C1 segment of cervical spinal cord (tissue), 14 donors: ENCODE data around the gene GJB3.
A peak's percentile ranks its signal among the peaks of the same experiment; 100 is the strongest.
"Not testable (repeated sequence)": the region's sequence is repeated elsewhere in the genome, so short reads cannot be mapped to it uniquely, and the experiment has no call there.

Source experiments
- DNase-seq, 14 donors: peaks; one replicate each; lab custom pipeline; 2025; lab: John Stamatoyannopoulos, UW

Gene GJB3

DNA sequence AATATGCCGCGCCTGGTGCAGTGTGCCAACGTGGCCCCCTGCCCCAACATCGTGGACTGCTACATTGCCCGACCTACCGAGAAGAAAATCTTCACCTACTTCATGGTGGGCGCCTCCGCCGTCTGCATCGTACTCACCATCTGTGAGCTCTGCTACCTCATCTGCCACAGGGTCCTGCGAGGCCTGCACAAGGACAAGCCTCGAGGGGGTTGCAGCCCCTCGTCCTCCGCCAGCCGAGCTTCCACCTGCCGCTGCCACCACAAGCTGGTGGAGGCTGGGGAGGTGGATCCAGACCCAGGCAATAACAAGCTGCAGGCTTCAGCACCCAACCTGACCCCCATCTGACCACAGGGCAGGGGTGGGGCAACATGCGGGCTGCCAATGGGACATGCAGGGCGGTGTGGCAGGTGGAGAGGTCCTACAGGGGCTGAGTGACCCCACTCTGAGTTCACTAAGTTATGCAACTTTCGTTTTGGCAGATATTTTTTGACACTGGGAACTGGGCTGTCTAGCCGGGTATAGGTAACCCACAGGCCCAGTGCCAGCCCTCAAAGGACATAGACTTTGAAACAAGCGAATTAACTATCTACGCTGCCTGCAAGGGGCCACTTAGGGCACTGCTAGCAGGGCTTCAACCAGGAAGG is 4.3 kb downstream of the GJB3 start:
- no peak for DNase-seq

DNA sequence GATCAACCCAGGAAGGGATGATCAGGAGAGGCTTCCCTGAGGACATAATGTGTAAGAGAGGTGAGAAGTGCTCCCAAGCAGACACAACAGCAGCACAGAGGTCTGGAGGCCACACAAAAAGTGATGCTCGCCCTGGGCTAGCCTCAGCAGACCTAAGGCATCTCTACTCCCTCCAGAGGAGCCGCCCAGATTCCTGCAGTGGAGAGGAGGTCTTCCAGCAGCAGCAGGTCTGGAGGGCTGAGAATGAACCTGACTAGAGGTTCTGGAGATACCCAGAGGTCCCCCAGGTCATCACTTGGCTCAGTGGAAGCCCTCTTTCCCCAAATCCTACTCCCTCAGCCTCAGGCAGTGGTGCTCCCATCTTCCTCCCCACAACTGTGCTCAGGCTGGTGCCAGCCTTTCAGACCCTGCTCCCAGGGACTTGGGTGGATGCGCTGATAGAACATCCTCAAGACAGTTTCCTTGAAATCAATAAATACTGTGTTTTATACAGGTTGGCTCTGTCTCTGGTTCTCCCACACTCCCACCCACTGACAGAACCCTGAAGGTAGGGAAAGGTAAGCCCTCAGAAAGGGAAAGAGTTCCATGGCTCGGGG is 5.0 kb downstream of the GJB3 start:
- no peak for DNase-seq

DNA sequence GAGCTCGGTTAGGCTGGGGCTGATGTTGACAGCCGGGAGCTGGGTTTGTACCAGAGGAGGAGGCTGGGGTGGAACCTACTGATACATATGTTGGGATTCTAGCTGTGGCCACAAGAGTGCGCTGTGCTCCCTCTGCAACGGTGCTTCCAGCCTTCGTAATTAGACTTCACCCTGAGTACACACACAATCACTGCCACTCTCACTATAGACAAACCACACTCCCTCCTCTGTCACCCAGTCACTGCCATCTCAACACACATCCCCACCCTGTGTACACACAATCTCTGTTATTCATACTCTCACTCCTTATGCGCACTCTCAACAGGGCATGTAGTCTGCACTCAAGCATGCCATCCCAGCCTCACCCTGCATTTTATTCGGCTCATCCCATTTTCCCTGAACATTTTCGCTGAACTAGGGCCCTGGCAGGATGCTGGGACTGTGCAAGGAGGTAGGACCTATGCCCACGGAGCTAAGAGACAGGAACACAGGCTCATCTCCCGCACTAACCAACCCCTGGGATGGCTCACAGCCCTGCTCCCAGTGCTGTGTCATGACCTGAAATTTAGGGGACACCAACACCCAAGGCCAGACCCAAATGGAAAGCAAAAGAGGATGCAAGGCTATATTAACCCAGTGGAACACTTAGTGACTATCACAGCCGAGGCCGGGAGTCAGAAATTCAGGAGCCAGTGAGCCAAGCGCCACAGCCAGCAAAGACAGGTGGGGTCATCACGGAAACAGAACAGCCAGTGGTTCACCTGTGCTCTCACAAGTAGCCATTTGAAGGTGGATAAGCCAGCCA is 5.7 kb downstream of the GJB3 start:
- DNase-seq, result peak in 12 of 14 donors; percentile 7 to 61 (median 34)

DNA sequence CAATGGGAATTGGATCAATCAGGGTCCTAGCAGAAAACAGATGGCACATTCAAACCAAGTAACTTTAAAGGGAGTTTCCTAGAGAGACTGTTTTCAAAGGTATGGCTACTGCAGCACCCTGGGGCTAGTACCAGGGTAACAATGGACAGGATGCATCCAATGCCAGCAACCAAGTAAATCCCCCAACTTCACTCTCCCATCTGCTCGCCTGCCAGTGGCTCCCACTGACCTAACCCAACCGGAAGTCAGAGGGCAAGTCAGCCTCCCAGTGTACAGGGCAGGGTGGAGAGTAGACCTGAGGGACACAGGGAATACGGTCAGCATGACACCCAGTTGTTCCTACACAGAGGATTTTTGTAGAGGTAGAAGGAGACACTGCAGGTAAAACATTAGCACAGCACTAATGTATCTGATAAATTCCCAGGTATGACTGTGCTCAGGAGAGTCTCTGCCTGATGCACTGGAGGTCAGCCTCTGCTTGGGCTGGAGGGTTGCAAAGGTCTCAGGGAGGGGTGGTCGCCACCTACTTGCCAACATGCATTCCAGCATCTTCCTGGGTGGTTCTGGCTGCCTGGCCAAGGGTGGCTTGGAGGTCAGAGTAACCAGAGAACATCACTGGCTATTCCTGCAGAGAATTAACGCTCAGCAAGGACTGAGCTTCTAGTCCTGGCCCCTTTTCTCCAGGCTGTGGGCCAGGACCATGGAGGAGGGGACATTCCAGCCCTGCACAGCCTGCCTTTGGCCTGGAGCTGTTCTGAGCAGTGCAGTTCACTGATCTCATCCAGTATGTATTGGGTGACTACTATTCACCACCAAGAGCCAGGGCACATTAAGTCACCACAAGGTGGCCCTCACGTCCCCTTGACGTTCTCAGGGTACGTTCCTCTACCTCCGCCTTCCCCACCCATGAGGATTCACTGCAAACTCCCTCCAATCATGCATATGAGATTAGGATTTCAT is 6.7 kb downstream of the GJB3 start:
- DNase-seq, result no peak

DNA sequence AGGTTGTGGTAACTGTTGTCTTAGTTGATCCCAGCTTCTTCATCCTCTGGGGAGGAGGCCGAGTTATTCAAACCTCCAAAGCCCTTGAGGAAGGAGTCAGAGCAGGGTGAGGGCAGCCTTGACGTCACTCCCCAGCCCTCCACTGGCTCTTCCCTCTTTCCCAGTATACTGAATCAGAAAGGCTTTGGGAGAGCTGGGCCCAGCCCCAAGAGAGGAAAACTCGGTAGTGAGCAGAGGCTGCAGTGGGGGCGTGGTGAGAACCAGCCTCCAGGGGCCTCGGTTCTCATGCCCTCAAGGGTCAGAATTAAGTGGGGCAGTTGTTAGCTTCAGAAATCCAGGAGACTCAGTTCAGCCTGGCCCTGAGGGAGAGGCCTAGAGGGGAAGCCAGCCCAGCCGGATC is 10.0 kb downstream of the GJB3 start:
- no peak for DNase-seq

DNA sequence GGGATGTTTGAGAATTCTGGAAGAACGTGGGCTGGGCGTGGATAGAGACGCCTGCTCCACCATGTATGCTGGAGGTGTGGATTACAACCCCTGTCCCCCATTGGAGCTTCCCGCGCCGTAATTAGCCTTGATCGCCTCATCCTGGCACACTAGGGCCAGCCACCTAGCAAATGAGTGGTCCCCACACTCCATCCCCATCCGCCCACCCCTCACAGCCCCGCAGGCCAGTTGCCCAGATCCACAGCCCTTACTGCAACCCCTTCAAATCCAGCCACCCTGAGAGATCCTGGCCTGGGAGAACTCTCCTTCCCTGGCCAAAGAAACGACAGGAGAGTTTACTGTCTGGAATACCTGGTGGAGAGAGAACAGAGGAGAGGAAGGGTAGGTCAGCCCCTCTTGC is 11.4 kb downstream of the GJB3 start:
- no peak for DNase-seq

DNA sequence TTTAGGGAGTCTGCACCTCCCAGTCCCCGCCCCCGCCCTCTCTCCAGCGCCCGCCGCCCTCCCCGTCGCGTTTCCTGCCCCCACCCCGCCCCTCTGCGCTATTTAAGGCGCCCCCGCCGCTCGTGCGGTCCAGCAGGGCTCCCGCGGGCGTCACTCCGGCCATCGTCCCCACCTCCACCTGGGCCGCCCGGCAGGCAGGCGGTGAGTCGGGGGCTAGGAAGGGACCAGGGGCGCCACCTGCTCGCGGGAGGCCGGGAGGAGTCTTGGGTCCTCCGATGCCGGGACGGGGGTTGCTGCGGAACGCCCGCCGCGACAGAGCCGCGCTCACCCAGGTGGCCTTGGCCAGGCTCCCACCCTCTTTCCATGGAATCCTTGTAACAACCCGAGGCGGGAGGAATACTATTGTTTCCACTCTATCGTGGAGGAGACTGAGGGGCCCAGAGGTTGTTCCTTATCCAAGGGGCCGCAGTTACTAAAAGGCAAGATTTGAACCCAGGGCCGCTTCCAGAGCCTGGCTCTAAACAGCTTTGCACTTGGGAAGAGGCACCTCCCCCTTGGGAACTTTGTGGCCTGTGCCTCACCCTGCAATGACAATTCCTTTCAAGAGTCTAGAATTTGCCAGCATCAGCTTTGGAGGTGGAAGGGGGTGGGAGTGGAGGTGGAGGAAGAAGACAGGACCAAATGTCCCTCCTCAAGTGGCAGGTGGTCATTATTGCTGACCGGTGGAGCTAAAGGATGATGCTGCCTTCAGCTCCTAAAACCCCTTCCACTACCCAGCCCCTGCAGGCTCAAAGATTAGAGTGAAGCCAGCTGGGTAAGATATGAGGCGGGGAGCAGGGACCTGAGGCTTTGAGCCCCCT is 12.1 kb downstream of the GJB3 start, which contains the start of gene GJA4:
TSS of gene GJA4 (plus strand) at position 132 of the 860 bp plus-strand sequence. CDS start 1,215 bp downstream, outside the sequence.
- DNase-seq, result no peak

DNA sequence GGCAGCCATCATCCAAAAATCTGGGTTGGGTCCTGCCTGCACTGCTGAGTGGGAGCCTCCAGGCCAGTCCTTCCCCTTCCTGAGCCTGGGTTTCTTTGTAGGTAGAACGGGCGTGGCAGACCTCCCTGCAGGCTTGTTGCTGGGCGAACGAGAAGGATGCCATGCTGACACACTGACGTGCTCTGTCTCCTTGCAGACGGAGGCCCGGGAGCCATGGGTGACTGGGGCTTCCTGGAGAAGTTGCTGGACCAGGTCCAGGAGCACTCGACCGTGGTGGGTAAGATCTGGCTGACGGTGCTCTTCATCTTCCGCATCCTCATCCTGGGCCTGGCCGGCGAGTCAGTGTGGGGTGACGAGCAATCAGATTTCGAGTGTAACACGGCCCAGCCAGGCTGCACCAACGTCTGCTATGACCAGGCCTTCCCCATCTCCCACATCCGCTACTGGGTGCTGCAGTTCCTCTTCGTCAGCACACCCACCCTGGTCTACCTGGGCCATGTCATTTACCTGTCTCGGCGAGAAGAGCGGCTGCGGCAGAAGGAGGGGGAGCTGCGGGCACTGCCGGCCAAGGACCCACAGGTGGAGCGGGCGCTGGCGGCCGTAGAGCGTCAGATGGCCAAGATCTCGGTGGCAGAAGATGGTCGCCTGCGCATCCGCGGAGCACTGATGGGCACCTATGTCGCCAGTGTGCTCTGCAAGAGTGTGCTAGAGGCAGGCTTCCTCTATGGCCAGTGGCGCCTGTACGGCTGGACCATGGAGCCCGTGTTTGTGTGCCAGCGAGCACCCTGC is 13.2 kb downstream of the GJB3 start:
- no peak for DNase-seq

DNA sequence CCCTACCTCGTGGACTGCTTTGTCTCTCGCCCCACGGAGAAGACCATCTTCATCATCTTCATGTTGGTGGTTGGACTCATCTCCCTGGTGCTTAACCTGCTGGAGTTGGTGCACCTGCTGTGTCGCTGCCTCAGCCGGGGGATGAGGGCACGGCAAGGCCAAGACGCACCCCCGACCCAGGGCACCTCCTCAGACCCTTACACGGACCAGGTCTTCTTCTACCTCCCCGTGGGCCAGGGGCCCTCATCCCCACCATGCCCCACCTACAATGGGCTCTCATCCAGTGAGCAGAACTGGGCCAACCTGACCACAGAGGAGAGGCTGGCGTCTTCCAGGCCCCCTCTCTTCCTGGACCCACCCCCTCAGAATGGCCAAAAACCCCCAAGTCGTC is 13.8 kb downstream of the GJB3 start:
- DNase-seq, result no peak

DNA sequence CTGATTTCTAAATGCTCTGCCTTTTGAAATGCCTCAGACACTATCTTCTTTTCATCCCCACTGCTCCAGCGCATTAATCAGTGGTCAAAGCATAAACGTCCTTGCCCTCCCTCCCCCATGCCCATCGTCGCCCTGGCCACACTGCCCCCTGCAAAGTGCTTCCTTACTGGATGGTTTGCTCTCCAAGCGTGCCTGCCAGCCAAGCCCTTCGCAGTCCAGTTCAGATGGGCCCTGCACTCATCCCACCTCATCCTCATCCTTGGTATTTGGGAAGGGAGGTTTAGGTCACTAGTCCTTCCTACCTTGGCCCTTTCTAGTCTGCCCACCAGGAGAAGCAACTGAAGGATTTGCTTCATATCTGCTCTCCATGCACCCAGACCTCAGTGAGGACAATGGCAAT is 14.9 kb downstream of the GJB3 start:
- no peak for DNase-seq

DNA sequence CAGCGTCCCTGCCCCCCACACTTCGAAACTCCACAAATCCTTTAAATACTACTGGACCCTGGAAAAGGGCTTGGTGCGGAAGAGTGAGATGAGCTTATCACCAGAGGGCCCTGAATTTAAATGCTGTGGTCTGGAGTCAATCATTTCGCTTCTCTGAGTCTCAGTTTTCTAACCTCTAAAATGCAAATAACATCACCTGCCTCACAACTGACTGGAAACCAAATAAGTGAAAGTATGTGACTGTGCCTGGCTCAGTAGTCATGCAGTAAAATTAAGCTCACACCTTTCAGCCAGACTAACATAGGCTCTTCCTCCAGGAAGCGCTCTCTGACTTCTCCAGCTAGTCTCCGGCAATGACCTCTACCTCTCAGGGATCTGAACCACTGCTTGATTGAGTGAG is 16.0 kb downstream of the GJB3 start:
- DNase-seq, result no peak

DNA sequence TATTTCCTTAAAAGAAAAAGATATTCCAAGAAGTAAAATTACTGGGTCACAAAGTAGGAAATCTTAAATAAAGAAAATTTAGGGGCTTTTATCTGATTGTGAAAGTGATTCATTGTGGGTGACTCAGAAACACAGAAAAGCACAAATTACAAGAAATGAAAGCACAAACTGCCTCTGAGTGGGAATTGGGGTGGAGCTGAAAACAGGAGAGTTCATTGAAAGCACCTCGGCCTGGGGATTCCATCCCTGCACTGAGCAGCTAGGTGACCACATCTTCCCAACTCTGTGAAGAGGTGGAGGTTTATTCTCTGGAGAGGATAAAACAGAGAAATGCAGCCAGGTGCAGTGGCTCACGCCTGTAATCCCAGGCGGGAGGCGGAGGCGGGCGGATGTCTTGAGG is 19.2 kb downstream of the GJB3 start:
- no peak for DNase-seq

DNA sequence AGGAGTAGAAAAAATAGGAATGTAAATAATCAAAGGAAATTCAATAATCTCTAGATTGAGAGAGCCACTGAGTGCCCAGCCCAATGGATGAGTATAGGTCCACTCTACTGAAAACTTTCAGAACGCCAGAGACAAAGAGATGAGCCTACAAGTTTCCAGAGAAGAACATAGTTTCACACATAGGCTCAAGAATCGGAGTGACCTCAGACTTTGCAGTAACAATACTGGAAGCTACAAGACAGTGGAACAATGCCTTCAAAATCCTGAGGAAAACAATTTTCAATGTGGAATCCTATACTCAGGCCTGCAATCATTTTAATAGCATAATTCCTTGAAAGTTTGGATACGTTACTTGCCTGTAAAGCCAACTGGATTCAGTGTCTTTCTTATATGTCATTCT is 22.8 kb downstream of the GJB3 start:
- DNase-seq, result no peak

DNA sequence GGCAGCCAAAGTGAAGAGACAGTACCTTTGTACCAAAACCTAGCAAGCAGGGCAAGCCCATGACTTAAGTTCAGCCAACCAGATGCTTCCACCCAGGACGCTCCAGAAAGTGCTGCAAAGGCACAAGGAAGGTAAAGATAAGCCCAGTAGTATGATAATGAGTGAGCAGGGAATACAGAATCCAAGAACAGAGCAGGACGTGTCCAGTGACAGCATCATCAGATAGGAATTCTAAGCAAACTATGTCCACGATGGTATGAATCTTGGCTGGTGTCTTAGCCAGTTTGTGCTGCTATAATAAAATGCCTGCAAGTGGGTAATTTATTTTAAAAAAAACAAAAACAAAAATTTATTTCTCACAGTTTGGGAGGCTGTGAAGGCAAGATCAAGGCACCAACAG is 25.4 kb downstream of the GJB3 start:
- no peak for DNase-seq

DNA sequence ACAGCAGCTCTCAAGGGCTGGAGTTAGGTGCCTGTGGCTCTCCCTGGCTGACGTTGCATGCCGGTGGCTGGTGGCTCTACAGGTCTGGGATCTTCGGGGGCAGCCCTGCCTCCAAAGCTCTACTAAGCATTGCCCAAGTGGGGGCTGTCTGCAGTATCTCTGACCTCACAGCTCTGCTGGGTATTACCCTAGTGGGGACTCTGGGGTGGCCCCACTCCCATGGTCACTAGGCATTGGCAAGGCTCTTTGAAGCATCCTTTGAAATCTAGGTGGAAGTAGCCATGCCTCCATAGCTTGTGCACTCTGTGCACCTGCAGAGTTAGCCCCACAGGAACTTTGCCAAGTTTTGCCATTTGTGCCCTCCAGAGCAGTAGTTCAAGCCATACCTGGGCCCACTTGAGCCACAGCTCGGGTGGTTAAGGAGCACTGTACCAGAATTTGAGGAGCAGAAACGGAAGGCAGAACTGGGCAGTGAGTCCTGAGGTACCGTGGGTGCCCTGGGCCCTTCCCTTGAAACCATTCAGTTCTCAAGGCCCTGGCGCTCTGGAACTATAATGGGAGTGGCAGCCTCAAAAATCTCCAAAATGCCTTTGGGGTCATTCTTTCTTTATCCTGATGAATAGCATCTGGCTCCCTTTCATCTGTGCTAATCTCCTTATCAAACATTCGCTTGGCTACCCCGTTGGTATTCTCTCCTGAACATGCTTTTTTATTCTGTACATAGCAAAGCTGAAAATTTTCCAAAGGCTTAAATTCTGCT is 27.2 kb downstream of the GJB3 start:
- DNase-seq, result no peak

DNA sequence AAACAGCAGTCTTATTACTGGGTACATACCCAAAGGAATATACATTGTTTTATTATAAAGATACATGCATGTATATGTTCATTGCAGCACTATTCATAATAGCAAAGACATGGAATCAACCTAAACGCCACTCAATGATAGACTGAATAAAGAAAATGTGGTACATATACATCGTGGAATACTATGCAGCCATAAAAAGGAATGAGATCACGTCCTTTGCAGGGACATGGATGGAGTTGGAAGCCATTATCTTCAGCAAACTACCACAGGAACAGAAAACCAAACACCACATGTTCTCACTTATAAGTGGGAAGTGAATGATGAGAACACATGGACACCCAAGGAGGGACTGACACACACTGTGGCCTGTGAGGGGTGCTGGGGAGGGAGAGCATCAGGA is 29.8 kb downstream of the GJB3 start:
- not testable (repeated sequence) for DNase-seq

DNA sequence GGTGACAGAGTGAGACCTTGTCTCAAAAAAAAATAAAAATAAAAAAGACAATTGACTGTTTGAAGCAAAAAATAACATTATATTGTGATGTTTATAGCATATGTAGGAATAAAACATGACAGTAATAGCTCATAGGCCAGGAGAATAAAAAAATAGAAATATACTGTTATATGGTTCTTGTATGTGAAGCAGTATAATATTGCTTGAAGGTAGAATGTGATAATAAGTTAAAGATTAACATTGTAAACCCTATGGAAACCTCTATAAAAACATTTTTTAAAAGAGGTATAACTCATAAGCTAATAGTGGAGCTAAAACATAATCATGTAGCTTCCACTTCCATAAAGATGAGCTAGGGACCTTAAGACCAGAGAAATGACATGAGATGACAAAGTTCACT is 35.3 kb downstream of the GJB3 start:
- DNase-seq, result no peak

DNA sequence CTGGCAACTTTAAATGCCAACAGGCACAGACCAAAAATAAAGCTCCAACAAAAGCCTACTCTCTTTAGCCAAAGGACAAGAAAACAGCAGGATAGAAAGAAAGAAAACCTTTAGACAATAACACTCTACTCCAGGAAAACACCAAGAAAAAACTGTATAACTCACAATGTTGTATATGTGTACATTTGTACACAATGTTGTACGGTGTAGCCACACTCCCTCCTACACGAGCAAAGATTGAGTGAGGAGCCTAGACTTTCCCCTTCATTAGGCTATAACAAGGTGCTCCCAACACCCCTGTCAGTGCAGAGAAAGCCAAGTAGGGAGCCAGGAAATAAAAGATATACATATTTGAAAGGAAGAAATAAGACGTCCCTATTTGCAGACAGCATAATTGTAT is 35.8 kb downstream of the GJB3 start:
- no peak for DNase-seq

DNA sequence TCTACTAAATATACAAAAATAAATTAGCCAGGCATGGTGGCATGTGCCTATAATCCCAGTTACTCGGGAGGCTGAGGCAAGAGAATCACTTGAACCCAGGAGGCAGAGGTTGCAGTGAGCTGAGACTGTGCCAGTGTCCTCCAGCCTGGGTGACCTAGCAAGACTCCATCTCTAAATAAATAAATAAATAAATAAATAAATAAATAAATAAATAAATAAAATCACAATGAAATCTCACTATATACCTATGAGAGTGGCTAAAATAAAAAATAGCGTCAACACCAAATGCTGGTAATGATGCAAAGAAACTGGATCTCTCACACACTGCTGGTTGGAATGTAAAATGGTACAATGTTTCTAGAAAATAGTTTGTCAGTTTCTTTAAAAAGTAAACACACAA is 37.8 kb downstream of the GJB3 start:
- DNase-seq, result not testable (repeated sequence)
